ENCODE measurements around the gene CEBPA.

Gene CEBPA

GRCh38 chr19:33302175-33302973, at the start of gene CEBPA:
TSS of gene CEBPA (minus strand) at chr19:33302534. CDS start at chr19:33302414, 120 bp downstream.
- peak; percentile 32 to 59 for DNase-seq (ENCODE audit: low read depth in 2 of 2)

- DNase-seq (ENCODE audit: low read depth in 2 of 2), result no peak
Observed at GRCh38 chr19:33350538-33351309, 48.4 kb upstream of the CEBPA start.

DNA sequence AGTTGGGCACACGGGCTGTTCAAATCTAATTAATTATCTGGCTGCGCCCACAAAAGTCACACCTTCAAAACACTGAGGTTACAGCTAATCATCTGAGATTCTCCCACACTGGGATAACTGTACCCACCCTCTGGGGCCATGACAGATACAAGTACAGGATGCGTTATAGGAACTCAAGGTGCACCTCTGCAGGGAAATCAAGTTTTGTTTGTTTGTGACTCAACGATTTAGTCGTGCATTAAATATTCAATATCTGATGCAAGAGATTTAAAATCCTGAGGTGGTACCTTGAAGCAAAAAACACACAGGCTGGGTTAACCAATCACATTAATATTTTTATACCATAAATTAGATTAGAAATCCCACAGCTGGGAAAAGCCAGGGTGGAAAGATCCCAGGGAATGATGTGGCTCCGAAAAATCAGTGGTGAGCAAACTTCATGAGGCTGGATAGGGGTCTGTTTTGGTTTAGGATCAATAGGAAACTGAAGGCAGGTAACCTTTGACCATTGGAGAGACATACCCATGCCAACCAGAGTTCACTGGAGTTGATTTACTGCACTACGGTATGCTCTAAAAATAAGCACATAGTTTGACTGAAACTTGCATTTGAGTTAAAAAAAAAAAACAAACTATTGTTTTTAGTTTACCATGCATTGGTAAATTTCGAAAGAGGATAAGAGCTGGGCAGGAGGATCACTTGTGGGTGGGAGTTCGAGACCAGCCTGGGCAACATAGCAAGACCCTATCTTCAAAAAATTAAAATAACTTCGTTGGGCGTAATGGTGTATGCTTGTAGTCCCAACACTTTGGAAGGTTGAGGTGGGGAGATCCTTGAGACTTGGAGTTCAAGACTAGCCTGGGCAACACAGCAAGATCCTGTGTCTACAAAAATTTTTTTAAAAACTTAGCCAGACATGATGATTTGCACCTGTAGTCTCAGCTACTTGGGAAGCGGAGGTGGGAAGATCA, 47.3 kb upstream of the CEBPA start:
- DNase-seq (ENCODE audit: low read depth in 2 of 2), result no peak

DNA sequence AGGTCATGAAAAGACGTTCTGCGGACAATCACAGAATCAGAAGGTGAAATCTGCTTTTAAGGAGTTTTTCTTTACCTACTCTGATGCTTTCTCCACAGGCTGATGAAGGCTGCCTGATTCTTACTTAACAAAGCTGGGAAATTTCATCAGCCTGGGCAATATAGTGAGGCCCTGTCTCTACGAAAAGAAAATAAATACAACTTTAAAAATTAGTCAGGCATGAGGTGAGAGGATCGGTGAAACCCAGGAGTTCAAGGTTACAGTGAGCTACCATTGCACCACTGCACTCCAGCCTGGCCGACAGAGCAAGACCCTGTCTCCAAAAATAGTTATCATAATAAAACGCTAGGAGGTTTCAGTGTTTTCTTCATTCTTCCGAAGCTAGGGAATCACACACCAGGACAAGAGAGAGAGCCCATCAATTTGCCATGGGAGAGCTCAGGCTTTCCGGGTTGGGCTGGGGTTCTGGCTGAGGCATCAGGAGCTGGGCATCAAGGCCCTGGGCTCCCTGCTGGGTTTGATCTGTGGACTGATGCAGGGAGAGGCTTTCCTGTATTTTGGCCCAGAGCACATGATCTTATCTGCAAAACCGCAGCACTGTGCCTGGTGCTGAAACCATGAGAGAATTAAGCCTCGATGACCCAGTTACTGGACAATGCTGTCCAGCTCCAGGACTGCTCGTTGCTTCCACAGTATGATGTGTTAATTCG, 46.1 kb upstream of the CEBPA start:
- no peak for DNase-seq (ENCODE audit: low read depth in 2 of 2)

DNA sequence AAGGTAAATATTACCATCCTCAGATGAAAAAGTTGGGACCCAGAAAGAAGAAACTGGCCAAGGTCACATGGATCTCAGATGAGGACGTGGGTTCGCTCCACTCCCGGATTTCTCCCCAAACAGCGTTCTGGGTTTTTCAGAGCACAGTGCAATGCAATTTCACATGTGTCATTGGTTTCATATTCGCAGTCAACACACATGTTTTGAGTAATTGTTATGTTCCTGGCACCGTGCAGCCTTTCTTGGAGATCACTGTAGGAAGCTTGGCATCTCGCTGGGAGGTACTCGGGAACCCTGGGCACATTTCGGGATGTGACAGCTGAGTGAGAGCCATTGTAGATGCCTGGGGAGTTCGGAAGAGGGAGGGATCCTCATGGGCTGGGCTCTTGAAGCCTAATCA, 45.0 kb upstream of the CEBPA start:
- no peak for DNase-seq (ENCODE audit: low read depth in 2 of 2)

DNA sequence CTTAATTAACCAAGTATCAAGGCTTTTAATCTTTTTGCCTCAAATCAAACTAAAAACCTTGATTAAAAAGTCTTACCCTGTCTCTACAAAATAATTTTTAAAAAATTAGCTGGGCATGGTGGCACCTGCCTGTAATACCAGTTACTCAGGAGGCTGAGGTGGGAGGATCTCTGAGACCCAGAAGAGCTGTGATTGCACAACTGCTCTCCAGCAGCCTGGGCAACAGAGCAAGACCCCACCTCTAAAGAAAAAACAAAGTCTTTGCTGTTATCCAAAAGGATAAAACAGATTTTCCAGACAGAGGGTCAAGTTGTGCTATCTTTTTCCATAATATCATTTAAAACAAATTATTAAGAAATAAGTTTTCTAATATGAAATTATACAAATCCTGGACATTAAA, 44.3 kb upstream of the CEBPA start:
- DNase-seq (ENCODE audit: low read depth in 2 of 2), result no peak

DNA sequence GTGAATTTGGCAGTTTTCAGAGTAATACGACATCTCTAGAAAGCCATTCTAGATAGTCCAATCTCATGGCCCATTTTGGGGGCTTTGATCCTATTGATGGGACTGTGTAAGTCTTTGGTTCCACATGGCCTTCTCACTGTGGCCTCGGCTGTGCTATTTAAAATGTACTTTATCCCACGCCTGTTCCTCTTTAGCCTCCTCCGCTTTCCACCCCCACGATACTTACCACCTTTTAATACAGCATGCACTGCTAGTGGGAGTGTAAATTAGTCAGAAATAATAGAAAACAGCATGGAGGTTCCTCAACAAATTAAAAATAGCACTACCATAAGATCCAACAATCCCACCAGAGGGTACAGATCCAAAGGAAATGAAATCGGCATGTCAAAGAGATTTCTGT, 42.8 kb upstream of the CEBPA start:
- DNase-seq (ENCODE audit: low read depth in 2 of 2), result no peak

GRCh38 chr19:33344573-33344925, 42.2 kb upstream of the CEBPA start:
- no peak for DNase-seq (ENCODE audit: low read depth in 2 of 2)

DNA sequence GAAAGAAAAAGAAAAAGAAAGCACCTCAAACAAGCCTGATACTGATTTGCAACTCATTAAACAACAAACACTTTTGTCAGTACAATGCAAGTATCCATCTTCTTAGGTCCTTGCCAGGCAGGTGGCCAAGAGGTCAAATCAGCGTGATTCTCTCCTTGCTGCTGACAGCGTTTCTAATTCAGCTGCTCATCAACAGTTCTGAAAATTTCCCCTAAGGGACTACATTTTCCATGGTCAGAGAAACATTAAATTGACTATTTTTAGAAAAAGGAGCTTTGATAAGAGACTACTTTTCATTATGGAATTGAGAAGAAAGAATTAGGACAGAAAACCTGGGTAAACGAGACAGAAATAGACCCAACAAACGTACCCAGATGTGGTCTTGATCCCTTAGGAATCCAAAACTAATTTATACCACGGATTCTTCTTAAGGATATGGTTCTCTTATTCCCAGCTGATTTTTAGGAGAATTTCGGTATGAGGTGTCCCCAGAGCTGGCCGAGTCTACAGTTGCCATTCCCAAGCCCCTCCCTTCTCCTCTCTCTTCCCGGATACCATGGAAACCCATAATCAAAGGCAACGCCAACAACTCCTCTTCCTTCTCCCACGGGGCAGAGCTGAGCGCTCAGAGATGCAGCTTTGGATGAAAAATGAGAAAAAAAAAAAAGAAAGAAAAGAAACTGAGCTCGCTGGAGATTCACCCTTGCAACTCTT, 41.7 kb upstream of the CEBPA start:
- no peak for DNase-seq (ENCODE audit: low read depth in 2 of 2)

DNA sequence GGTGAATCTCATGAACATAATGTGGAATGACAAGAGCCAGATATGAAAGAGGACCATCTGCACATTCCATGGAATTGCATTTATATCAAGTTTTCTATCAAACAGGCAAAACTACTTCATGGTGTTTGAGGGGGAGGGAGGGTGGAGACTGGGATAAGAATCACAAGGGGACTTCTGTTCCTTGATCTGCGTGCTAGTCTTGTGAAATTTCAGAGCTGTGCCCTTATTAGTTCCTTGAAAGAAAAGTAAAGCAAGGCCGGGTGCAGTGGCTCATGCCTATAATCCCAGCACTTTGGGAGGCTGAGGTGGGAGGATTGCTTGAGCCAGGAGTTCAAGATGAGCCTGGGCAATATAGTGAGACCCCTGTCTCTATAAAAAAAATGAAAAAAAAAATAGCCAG, 41.0 kb upstream of the CEBPA start:
- no peak for DNase-seq (ENCODE audit: low read depth in 2 of 2)

- no peak for DNase-seq (ENCODE audit: low read depth in 2 of 2)
Observed at GRCh38 chr19:33340991-33341390, 38.7 kb upstream of the CEBPA start.

DNA sequence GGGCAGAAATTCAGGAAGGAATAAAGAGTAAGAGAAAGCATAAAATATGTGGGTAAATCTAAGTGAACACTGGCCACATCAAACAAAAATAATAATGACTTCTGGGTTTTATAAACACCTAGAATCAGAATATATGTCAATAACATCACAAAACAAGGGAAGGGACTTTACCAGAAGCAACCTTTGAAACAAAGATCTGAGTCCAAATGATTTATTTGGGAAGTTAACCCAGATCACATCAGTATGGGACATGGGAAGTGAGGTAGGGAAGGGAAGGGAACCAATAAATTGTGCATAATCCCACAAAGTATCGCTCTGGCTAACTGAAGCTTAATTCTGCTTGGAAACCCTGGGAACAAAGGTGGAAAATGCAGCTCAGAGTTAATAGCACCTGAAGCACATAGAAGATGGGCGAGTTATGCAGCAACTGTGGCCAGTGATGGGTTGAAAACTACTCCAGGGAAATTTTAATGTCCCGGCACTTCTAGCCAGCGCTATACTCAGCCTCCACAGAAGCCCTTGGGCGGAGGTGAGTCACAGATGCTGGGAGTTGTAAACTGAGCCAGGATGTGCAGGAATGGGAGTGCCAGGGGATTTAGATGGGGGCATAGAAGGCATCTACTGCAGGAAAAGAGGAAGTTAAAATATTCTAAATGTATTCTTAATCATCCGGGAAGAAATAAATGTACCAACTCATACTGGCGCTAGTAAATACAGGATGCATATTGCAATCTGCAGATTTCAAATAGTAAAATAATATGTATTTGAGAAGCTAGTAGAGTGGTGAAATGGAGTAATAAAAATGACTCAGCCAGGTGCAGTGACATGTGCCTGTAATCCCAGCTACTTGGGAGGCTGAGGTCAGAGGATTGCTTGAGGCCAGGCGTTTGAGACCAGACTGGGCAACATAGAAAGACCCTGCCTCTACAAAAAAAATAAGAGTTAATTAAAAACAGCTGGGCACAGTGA, 37.0 kb upstream of the CEBPA start:
- DNase-seq (ENCODE audit: low read depth in 2 of 2), result no peak

DNA sequence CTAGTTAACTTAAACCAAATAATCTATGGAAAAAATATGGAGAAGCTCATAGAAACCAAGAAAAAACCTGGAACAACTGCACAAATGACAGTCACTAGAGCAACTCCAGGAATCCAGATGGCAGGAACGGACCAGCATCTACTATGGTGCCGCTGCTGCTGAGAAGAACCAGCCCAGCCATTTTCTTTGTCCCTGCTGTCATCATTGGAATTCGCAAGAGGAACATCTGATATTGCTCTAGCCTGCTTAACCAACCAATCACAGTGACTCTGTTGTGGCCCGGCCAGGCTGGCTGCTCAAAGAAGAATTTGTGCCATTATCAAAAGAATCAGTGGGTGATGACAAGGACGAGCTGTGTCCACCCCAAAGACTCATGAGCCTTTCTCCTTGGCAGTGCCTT, 33.1 kb upstream of the CEBPA start:
- no peak for DNase-seq (ENCODE audit: low read depth in 2 of 2)

GRCh38 chr19:33334271-33334670, 31.9 kb upstream of the CEBPA start:
- DNase-seq (ENCODE audit: low read depth in 2 of 2), result no peak

DNA sequence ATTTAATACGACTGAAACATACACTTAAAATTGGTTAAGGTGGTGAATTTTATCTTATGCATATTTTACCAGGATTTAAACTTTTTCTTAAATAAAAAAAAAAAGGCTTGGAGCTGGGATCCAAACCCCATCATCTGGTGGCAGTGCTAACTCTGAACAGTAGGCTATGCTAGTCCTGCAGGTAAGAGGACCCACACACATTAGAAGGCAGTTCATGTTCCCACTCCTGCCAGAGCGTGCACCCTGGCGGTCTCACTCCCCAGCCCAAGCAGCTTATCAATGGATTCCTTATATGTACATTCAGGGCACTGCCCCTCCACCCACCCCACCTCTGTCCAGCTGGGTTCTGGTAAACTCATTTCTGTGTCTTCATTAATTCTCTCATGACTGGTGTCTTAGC, 31.3 kb upstream of the CEBPA start:
- no peak for DNase-seq (ENCODE audit: low read depth in 2 of 2)

GRCh38 chr19:33333151-33333550, 30.8 kb upstream of the CEBPA start:
- no peak for DNase-seq (ENCODE audit: low read depth in 2 of 2)

DNA sequence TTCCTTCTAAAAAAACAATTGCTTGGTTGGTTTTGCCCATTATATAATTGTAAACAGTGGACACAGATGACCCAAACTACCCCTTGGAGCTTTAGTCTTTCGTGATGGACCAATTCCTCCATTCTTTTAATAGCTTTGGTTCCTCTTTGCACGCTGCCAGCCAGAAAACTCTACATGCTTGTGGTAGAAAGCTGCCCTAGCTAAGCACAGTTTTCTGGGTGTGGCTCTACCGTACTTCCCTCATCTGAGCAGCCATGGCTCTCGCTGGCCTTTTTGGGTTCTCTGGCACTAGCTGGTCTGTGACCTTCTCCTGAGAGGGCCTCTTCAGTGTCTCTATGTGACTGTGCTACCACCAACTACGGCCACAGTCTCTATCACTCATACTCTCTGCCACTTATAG, 29.9 kb upstream of the CEBPA start:
- DNase-seq (ENCODE audit: low read depth in 2 of 2), result no peak

DNA sequence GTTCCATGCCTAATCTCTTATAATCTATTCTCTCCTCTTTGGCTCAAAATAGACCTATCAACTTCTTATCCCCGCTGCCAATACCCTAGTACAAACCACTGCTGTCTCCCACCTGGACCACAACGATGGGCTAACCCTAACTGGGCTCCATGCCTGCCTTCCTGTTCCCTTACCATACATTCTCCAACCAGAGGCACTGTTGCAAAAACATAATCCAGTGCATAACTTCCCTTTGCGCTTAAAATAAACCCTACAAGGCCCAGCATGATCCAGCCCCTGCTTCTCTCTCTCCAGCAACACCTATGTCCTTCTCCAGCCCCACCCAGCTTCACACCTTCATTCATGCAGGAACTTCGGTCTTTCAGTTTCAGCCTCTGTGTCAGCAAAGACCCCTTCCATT, 27.4 kb upstream of the CEBPA start:
- DNase-seq (ENCODE audit: low read depth in 2 of 2), result no peak

GRCh38 chr19:33329060-33329459, 26.7 kb upstream of the CEBPA start:
- no peak for DNase-seq (ENCODE audit: low read depth in 2 of 2)

- no peak for DNase-seq (ENCODE audit: low read depth in 2 of 2)
Observed at GRCh38 chr19:33325920-33326319, 23.6 kb upstream of the CEBPA start.

Measured in stimulated activated CD4-positive, alpha-beta T cell treated with anti-CD3 and anti-CD28 coated beads, Interleukin-1b, Interleukin-23, amount 100 ng/mL, for 4 hours (primary cell).